Measurements from ENCODE around the gene ZBTB7C. TPM values are rescaled to one million over a fixed set of nuclear protein-coding genes. Genes with fewer than 3 reads are reported as not detected.

ZBTB7C gene
- total RNA-seq, 1 donor from 2014 or later = 0.78 TPM

GRCh38 chr18:48053881-48054816, 355.0 kb downstream of the ZBTB7C start:
- no peak for DNase-seq

- no peak for DNase-seq
These were observed 356.3 kb downstream of the ZBTB7C start for GRCh38 chr18:48052842-48053241.

GRCh38 chr18:48051945-48052840, 357.0 kb downstream of the ZBTB7C start:
- no peak for DNase-seq

- no peak for DNase-seq
These were observed 359.0 kb downstream of the ZBTB7C start for GRCh38 chr18:48050176-48050575.

- no peak for DNase-seq
These were observed 359.4 kb downstream of the ZBTB7C start for GRCh38 chr18:48049757-48050156.

- DNase-seq = no peak
These were observed 360.9 kb downstream of the ZBTB7C start for GRCh38 chr18:48048251-48048650.

GRCh38 chr18:48046843-48047242, 362.3 kb downstream of the ZBTB7C start:
- DNase-seq = no peak

- no peak for DNase-seq
These were observed 363.4 kb downstream of the ZBTB7C start for GRCh38 chr18:48045744-48046143.

- DNase-seq = no peak
These were observed 364.2 kb downstream of the ZBTB7C start for GRCh38 chr18:48044944-48045343.

GRCh38 chr18:48043166-48043565, 366.0 kb downstream of the ZBTB7C start:
- DNase-seq = no peak

- DNase-seq = no peak
These were observed 366.8 kb downstream of the ZBTB7C start for GRCh38 chr18:48042431-48042830.

GRCh38 chr18:48040457-48041110, 368.6 kb downstream of the ZBTB7C start:
- DNase-seq = no peak

- DNase-seq = no peak
These were observed 369.4 kb downstream of the ZBTB7C start for GRCh38 chr18:48039769-48040215.

GRCh38 chr18:48038636-48039035, 370.5 kb downstream of the ZBTB7C start:
- no peak for DNase-seq

GRCh38 chr18:48037481-48038271, 371.5 kb downstream of the ZBTB7C start:
- no peak for DNase-seq

GRCh38 chr18:48036641-48037421, 372.4 kb downstream of the ZBTB7C start:
- DNase-seq = no peak

GRCh38 chr18:48036226-48036625, 373.0 kb downstream of the ZBTB7C start:
- DNase-seq = no peak

GRCh38 chr18:48035556-48035860, 373.7 kb downstream of the ZBTB7C start:
- no peak for DNase-seq

- DNase-seq = no peak
These were observed 374.3 kb downstream of the ZBTB7C start for GRCh38 chr18:48034651-48035555.
